Upper lobe of left lung (tissue), 6 donors: ENCODE measurements around the gene DBNDD2. TPM values are rescaled to one million over a fixed set of nuclear protein-coding genes. Genes with fewer than 3 reads are reported as not detected.

Source experiments
- ATAC-seq, 2 donors: fragments of 200-7000 bp; cut with Tn5 transposase; one replicate each; pipeline ENCODE4 v1.9.1; 2022; ENCODE audit warnings: mild to moderate bottlenecking in 2 of 2, moderate library complexity in 2 of 2; ENCODE audit not compliant: low FRiP score in 2 of 2
- DNase-seq, 2 donors: peaks; one replicate each; pipeline ENCODE4 v3.0.0-alpha.2; 2019 to 2020
- H3K27ac ChIP-seq, 4 donors: fragments of 200-600 bp; sonication (generic); one replicate each; pipeline ENCODE4 v1.5.1; 2016 to 2019
- H3K27me3 ChIP-seq, 4 donors: fragments of 200-600 bp; sonication (generic); one replicate each; pipeline ENCODE4 v1.5.1; 2017 to 2019
- H3K36me3 ChIP-seq, 4 donors: fragments of 200-600 bp; sonication (generic); one replicate each; pipeline ENCODE4 v1.5.1; 2016 to 2019
- H3K4me1 ChIP-seq, 4 donors: fragments of 200-600 bp; sonication (generic); one replicate each; pipeline ENCODE4 v1.5.1; 2018 to 2019
- H3K4me3 ChIP-seq, 4 donors: fragments of 200-600 bp; sonication (generic); one replicate each; pipeline ENCODE4 v1.5.1; 2017 to 2019; ENCODE audit warnings: mild to moderate bottlenecking in 2 of 4, moderate library complexity in 1 of 4
- H3K9me3 ChIP-seq, 4 donors: fragments of 200-600 bp; sonication (generic); one replicate each; pipeline ENCODE4 v1.5.1; 2018 to 2019
- EP300 ChIP-seq, 4 donors: sonication (generic); formaldehyde crosslinking; IDR thresholded peaks; one replicate each; pipeline ENCODE4 v1.5.1; 2017; ENCODE audit warnings: antibody characterized with exemption in 4 of 4, control low read depth in 2 of 4
- POLR2A ChIP-seq, 4 donors: fragments of 450-650 bp; IDR thresholded peaks; one replicate each; pipeline ENCODE4 v1.5.1; 2016 to 2017; ENCODE audit warnings: antibody characterized with exemption in 4 of 4, mild to moderate bottlenecking in 2 of 4
- POLR2AphosphoS5 ChIP-seq, 2 donors: sonication (generic); formaldehyde crosslinking; IDR thresholded peaks; one replicate each; pipeline ENCODE4 v1.5.1; 2017; ENCODE audit warnings: antibody characterized with exemption in 2 of 2
- WGBS, 2 donors: methylation state at CpG; one replicate each; pipeline ENCODE4 v1.1.5; 2017 to 2018; 5-methylcytosine and 5-hydroxymethylcytosine counted together
- total RNA-seq, 6 donors: library from RNA; depleted of rRNA in 4 of 6; stranded (reverse); fragments of >200 nt in 4 of 6; gene quantifications; one replicate each; pipeline versions ENCODE4 v1.1.0 to v1.2.1, GENCODE V29; 2016 to 2021
- TF ChIP-seq, protein P1 (sequence below), 6 experiments: fragments of 450-650 bp in 4 of 6; fragments of 200-600 bp in 2 of 6; sonication (generic) in 2 of 6; IDR thresholded peaks; one replicate each; pipeline ENCODE4 v1.5.1; 2016 to 2019; ENCODE audit warnings: antibody characterized with exemption in 6 of 6
- donor health status: DM: no; HTN: no; CAD: no; lungs with moderate emphysema.
- donor health status: DM: no; HTN: yes; CAD: no; lungs with severe emphysema.

DBNDD2 gene
- total RNA-seq, 6 donors from 2014 or later = 30.4 to 75.4 (median 52.8) TPM

- Histone ChIP-seq H3K27ac (no peak overlapping the region), H3K4me3 (no peak overlapping the region), H3K27me3 (no peaks in the 10 kb centered on the region), H3K4me1 (peaks cover 15 to 18% (median 17%) of the 10 kb centered on the region in 4 donors), H3K9me3 (no peaks in the 10 kb centered on the region), H3K36me3 (peaks cover 0 to 39% (median 14%) of the 10 kb centered on the region in 4 donors)
- TF ChIP-seq, protein P1, sequence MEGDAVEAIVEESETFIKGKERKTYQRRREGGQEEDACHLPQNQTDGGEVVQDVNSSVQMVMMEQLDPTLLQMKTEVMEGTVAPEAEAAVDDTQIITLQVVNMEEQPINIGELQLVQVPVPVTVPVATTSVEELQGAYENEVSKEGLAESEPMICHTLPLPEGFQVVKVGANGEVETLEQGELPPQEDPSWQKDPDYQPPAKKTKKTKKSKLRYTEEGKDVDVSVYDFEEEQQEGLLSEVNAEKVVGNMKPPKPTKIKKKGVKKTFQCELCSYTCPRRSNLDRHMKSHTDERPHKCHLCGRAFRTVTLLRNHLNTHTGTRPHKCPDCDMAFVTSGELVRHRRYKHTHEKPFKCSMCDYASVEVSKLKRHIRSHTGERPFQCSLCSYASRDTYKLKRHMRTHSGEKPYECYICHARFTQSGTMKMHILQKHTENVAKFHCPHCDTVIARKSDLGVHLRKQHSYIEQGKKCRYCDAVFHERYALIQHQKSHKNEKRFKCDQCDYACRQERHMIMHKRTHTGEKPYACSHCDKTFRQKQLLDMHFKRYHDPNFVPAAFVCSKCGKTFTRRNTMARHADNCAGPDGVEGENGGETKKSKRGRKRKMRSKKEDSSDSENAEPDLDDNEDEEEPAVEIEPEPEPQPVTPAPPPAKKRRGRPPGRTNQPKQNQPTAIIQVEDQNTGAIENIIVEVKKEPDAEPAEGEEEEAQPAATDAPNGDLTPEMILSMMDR (IDR thresholded peaks at IDR 0.05) = no peak
- TF ChIP-seq POLR2AphosphoS5 (IDR thresholded peaks at IDR 0.05) (no peak), POLR2A (IDR thresholded peaks at IDR 0.05) (no peak), EP300 (IDR thresholded peaks at IDR 0.05) (no peak)
- WGBS, 2 donors = 78 to 88% methylated on average over 8 of the region's 8 CpGs
- no peak for DNase-seq
- ATAC-seq = no peak
These were observed 2.8 kb downstream of the DBNDD2 start for GRCh38 chr20:45410887-45411286.

GRCh38 chr20:45412653-45413052 is 4.6 kb downstream of the DBNDD2 start:
- H3K4me3 ChIP-seq = no peak overlapping the region
- peaks cover 20 to 30% (median 24%) of the 10 kb centered on the region in 4 donors for H3K4me1 ChIP-seq
- no peak overlapping the region for H3K27ac ChIP-seq
- DNase-seq (no peak), ATAC-seq (no peak)
- no peaks in the 10 kb centered on the region for H3K9me3 ChIP-seq
- H3K27me3 ChIP-seq = no peaks in the 10 kb centered on the region
- 79 to 83% methylated on average over 5 of the region's 5 CpGs for WGBS, 2 donors
- H3K36me3 ChIP-seq = peaks cover 0 to 39% (median 14%) of the 10 kb centered on the region in 4 donors
- TF ChIP-seq POLR2AphosphoS5 (IDR thresholded peaks at IDR 0.05) (no peak), POLR2A (IDR thresholded peaks at IDR 0.05) (no peak), EP300 (IDR thresholded peaks at IDR 0.05) (no peak)
- TF ChIP-seq, protein P1 (IDR thresholded peaks at IDR 0.05) = no peak

GRCh38 chr20:45413479-45413878 is 5.4 kb downstream of the DBNDD2 start:
- WGBS, 2 donors = 72 to 87% methylated on average over 3 of the region's 3 CpGs
- Histone ChIP-seq H3K9me3 (no peaks in the 10 kb centered on the region), H3K4me3 (no peak overlapping the region), H3K27ac (no peak overlapping the region), H3K36me3 (peaks cover 0 to 38% (median 14%) of the 10 kb centered on the region in 4 donors), H3K4me1 (peaks cover 15 to 24% (median 19%) of the 10 kb centered on the region in 4 donors), H3K27me3 (no peaks in the 10 kb centered on the region)
- DNase-seq (no peak), ATAC-seq (no peak)
- no peak for TF ChIP-seq POLR2AphosphoS5 (IDR thresholded peaks at IDR 0.05)

GRCh38 chr20:45415822-45416637 is 7.9 kb downstream of the DBNDD2 start, which contains the start of gene PIGT:
Gene PIGT, plus strand, starts transcription at chr20:45416141. Its CDS starts 16 bp downstream, at chr20:45416157.
- H3K4me1 ChIP-seq = peaks cover 20 to 33% (median 25%) of the 10 kb centered on the region in 4 donors
- peak; percentile 73 to 92 (median 84) for TF ChIP-seq POLR2A (IDR thresholded peaks at IDR 0.05)
- TF ChIP-seq POLR2AphosphoS5 (IDR thresholded peaks at IDR 0.05) = peak; percentile 81 to 90
- TF ChIP-seq EP300 (IDR thresholded peaks at IDR 0.05) = peak in 1 of 4 donors; percentile 21
- TF ChIP-seq, protein P1 (IDR thresholded peaks at IDR 0.05) = peak in 2 of 6 experiments; percentile 3 to 23
- peak within 1 kb of the TSS; percentile 71 to 94 (median 87) for H3K4me3 ChIP-seq
- 1 to 3% methylated on average over 9 to 46 of the region's 52 CpGs for WGBS, 2 donors
- DNase-seq (peak; percentile 91 to 92), ATAC-seq (peak; percentile 93 to 95)
- peaks cover 14 to 38% (median 22%) of the 10 kb centered on the region in 4 donors for H3K36me3 ChIP-seq
- H3K27me3 ChIP-seq = no peaks in the 10 kb centered on the region
- peak within 1 kb of the TSS; percentile 80 to 91 (median 88) for H3K27ac ChIP-seq
- H3K9me3 ChIP-seq = no peaks in the 10 kb centered on the region

DNA sequence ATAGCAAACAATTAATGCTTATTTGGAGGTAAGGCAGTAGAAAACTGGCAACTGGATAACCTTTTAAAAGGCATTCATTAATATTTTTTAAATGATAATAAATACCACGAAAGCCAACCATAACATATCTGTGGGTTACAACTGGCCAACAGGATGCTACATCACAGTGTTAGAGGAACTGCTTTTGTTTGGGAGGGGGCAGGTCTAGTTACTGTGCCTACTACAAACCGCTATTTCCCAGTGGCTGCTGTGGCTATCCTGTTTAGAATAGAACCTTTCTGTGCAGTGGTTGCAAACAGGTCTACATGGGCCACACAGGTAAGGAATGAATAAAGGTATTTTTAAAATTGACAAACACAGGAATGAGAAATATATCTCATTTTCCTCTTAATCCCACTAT is 8.8 kb downstream of the DBNDD2 start:
- TF ChIP-seq POLR2A (IDR thresholded peaks at IDR 0.05) (no peak), POLR2AphosphoS5 (IDR thresholded peaks at IDR 0.05) (no peak), EP300 (IDR thresholded peaks at IDR 0.05) (no peak)
- TF ChIP-seq, protein P1 (IDR thresholded peaks at IDR 0.05) = no peak
- WGBS, 2 donors = 48 to 56% methylated on average over 2 of the region's 2 CpGs
- H3K9me3 ChIP-seq = no peaks in the 10 kb centered on the region
- peaks cover 20 to 33% (median 25%) of the 10 kb centered on the region in 4 donors for H3K4me1 ChIP-seq
- no peak for ATAC-seq
- peaks cover 21 to 38% (median 26%) of the 10 kb centered on the region in 4 donors for H3K36me3 ChIP-seq
- H3K4me3 ChIP-seq = peak overlapping the region in 3 of 4 donors; percentile 71 to 89 (median 85)
- DNase-seq = no peak
- no peaks in the 10 kb centered on the region for H3K27me3 ChIP-seq
- no peak overlapping the region for H3K27ac ChIP-seq
